H1 (cell line): ENCODE measurements around the gene EMP2. TPM values are rescaled to one million over a fixed set of nuclear protein-coding genes. Genes with fewer than 3 reads are reported as not detected.

Experiments used
- CHD1 ChIP-seq: IDR thresholded peaks from 2 replicates; pipeline ENCODE4 v1.6.1; 2012; ENCODE audit warnings: low read depth, low read length, improper control_type of control experiment
- CHD2 ChIP-seq: IDR thresholded peaks from 2 replicates; pipeline ENCODE4 v1.6.1; 2012; ENCODE audit warnings: low read length, improper control_type of control experiment
- EZH2 ChIP-seq: fragments of 200-600 bp; sonication (generic); IDR thresholded peaks from 2 replicates; pipeline ENCODE4 v1.7.1; 2012; ENCODE audit warnings: low read depth, mild to moderate bottlenecking, moderate library complexity, low read length, inconsistent platforms; ENCODE audit not compliant: severe bottlenecking
- KDM1A ChIP-seq: fragments of 200-600, 300-600 bp; sonication (generic); IDR thresholded peaks from 2 replicates; pipeline ENCODE4 v1.7.1; 2016; ENCODE audit warnings: mild to moderate bottlenecking, low read length, borderline replicate concordance
- KDM5A ChIP-seq: fragments of 200-600 bp; IDR thresholded peaks from 2 replicates; pipeline ENCODE4 v1.7.1; 2012; ENCODE audit warnings: mild to moderate bottlenecking, low read length, inconsistent platforms, mixed read lengths
- POLR2AphosphoS5 ChIP-seq: IDR thresholded peaks from 2 replicates; pipeline ENCODE4 v1.6.1; 2011; ENCODE audit warnings: low read depth, low read length
- RBBP5 ChIP-seq: IDR thresholded peaks from 2 replicates; pipeline ENCODE4 v1.7.1; 2012; ENCODE audit warnings: low read depth, mild to moderate bottlenecking, inconsistent platforms, low read length, moderate library complexity, borderline replicate concordance
- SAP30 ChIP-seq: fragments of 300-600 bp; sonication (generic); IDR thresholded peaks from 2 replicates; pipeline ENCODE4 v1.7.1; 2012; ENCODE audit warnings: low read length, moderate library complexity, mild to moderate bottlenecking, inconsistent platforms; ENCODE audit not compliant: insufficient read depth, insufficient replicate concordance
- TAF7 ChIP-seq: optimal IDR thresholded peaks from 2 replicates; pipeline ENCODE3; 2011; ENCODE audit warnings: low read depth, mild to moderate bottlenecking, inconsistent platforms, low read length, moderate library complexity, borderline replicate concordance
- TCF12 ChIP-seq: IDR thresholded peaks from 2 replicates; pipeline ENCODE4 v1.6.1; 2011; ENCODE audit warnings: low read depth, mild to moderate bottlenecking, low read length
- TEAD4 ChIP-seq: IDR thresholded peaks from 2 replicates; pipeline ENCODE4 v1.6.1; 2012; ENCODE audit warnings: low read depth, low read length, inconsistent platforms, mixed read lengths
- ZNF274 ChIP-seq: IDR thresholded peaks from 2 replicates; pipeline ENCODE4 v1.7.0; 2012; ENCODE audit warnings: low read length, borderline replicate concordance; ENCODE audit errors: extremely low read depth
- polyA plus RNA-seq, 7 experiments: library from polyadenylated mRNA; depleted of rRNA in 3 of 7; stranded (reverse) in 5 of 7; unstranded in 2 of 7; fragments of >200 nt in 5 of 7; fragments of 200-250 nt in 2 of 7; gene quantifications; 1 replicate in 5 of 7; 2 replicates in 1 of 7; 4 replicates in 1 of 7; pipeline versions ENCODE4 v1.2.1 to v1.2.3, GENCODE V29; 2011 to 2013; ENCODE audit warnings: missing spikeins in 2 of 7, mixed read lengths in 2 of 7
- total RNA-seq: library from RNA; stranded (reverse); fragmentation: NEBNext Ultra II Directional; extraction: Animal tissue kit (Norgen Biotek cat#: 25700); gene quantifications from 2 replicates; pipeline ENCODE4 v1.2.1, GENCODE V29; 2021
- TF ChIP-seq, protein P1 (sequence below): fragments of 300-600 bp; sonication (generic); IDR thresholded peaks from 2 replicates; pipeline ENCODE4 v1.7.1; 2012; ENCODE audit warnings: low read length, moderate library complexity, mild to moderate bottlenecking, inconsistent platforms; ENCODE audit not compliant: insufficient replicate concordance

Gene EMP2
- total and polyA plus RNA-seq, 2 of the 8 experiments (the other 6 are each of a cell fraction or from before 2014, with no cell fraction given): 22.6 to 23.3 TPM

DNA sequence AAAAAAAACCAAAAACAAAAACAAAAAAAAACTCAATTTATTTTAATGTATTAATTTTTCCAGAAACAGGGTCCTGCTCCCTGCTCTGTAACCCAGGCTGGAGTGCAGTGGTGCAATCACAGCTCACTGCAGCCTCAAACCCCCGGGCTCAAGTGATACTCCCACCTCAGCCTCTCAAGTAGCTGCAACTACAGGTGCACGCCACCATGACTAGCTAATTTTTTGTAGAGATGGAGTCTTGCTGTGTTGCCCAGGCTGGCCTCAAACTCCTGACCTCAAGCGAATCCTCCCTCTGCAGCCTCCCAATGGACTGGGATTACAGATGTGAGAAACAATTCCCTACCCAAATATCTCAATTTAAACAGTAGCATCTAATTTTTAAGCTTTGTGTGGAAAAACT is 25.2 kb upstream of the EMP2 start (continued):
- TF ChIP-seq, protein P1, sequence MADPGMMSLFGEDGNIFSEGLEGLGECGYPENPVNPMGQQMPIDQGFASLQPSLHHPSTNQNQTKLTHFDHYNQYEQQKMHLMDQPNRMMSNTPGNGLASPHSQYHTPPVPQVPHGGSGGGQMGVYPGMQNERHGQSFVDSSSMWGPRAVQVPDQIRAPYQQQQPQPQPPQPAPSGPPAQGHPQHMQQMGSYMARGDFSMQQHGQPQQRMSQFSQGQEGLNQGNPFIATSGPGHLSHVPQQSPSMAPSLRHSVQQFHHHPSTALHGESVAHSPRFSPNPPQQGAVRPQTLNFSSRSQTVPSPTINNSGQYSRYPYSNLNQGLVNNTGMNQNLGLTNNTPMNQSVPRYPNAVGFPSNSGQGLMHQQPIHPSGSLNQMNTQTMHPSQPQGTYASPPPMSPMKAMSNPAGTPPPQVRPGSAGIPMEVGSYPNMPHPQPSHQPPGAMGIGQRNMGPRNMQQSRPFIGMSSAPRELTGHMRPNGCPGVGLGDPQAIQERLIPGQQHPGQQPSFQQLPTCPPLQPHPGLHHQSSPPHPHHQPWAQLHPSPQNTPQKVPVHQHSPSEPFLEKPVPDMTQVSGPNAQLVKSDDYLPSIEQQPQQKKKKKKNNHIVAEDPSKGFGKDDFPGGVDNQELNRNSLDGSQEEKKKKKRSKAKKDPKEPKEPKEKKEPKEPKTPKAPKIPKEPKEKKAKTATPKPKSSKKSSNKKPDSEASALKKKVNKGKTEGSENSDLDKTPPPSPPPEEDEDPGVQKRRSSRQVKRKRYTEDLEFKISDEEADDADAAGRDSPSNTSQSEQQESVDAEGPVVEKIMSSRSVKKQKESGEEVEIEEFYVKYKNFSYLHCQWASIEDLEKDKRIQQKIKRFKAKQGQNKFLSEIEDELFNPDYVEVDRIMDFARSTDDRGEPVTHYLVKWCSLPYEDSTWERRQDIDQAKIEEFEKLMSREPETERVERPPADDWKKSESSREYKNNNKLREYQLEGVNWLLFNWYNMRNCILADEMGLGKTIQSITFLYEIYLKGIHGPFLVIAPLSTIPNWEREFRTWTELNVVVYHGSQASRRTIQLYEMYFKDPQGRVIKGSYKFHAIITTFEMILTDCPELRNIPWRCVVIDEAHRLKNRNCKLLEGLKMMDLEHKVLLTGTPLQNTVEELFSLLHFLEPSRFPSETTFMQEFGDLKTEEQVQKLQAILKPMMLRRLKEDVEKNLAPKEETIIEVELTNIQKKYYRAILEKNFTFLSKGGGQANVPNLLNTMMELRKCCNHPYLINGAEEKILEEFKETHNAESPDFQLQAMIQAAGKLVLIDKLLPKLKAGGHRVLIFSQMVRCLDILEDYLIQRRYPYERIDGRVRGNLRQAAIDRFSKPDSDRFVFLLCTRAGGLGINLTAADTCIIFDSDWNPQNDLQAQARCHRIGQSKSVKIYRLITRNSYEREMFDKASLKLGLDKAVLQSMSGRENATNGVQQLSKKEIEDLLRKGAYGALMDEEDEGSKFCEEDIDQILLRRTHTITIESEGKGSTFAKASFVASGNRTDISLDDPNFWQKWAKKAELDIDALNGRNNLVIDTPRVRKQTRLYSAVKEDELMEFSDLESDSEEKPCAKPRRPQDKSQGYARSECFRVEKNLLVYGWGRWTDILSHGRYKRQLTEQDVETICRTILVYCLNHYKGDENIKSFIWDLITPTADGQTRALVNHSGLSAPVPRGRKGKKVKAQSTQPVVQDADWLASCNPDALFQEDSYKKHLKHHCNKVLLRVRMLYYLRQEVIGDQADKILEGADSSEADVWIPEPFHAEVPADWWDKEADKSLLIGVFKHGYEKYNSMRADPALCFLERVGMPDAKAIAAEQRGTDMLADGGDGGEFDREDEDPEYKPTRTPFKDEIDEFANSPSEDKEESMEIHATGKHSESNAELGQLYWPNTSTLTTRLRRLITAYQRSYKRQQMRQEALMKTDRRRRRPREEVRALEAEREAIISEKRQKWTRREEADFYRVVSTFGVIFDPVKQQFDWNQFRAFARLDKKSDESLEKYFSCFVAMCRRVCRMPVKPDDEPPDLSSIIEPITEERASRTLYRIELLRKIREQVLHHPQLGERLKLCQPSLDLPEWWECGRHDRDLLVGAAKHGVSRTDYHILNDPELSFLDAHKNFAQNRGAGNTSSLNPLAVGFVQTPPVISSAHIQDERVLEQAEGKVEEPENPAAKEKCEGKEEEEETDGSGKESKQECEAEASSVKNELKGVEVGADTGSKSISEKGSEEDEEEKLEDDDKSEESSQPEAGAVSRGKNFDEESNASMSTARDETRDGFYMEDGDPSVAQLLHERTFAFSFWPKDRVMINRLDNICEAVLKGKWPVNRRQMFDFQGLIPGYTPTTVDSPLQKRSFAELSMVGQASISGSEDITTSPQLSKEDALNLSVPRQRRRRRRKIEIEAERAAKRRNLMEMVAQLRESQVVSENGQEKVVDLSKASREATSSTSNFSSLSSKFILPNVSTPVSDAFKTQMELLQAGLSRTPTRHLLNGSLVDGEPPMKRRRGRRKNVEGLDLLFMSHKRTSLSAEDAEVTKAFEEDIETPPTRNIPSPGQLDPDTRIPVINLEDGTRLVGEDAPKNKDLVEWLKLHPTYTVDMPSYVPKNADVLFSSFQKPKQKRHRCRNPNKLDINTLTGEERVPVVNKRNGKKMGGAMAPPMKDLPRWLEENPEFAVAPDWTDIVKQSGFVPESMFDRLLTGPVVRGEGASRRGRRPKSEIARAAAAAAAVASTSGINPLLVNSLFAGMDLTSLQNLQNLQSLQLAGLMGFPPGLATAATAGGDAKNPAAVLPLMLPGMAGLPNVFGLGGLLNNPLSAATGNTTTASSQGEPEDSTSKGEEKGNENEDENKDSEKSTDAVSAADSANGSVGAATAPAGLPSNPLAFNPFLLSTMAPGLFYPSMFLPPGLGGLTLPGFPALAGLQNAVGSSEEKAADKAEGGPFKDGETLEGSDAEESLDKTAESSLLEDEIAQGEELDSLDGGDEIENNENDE: no peak
- no peak for TF ChIP-seq CHD1
- TF ChIP-seq TEAD4: no peak
- TF ChIP-seq KDM5A: no peak
- TF ChIP-seq TCF12: no peak
- TF ChIP-seq CHD2: no peak
- no peak for TF ChIP-seq SAP30
- TF ChIP-seq RBBP5: no peak
- no peak for TF ChIP-seq KDM1A
- TF ChIP-seq POLR2AphosphoS5: no peak
- no peak for TF ChIP-seq EZH2
- no peak for TF ChIP-seq TAF7
- TF ChIP-seq ZNF274: no peak
- TF ChIP-seq, all 59 proteins: peak for 0
